ENCODE measurements around the gene SLC38A8. TPM values are rescaled to one million over a fixed set of nuclear protein-coding genes. Genes with fewer than 3 reads are reported as not detected.

Gene SLC38A8
- polyA plus RNA-seq, 5 donors = not detected

DNA sequence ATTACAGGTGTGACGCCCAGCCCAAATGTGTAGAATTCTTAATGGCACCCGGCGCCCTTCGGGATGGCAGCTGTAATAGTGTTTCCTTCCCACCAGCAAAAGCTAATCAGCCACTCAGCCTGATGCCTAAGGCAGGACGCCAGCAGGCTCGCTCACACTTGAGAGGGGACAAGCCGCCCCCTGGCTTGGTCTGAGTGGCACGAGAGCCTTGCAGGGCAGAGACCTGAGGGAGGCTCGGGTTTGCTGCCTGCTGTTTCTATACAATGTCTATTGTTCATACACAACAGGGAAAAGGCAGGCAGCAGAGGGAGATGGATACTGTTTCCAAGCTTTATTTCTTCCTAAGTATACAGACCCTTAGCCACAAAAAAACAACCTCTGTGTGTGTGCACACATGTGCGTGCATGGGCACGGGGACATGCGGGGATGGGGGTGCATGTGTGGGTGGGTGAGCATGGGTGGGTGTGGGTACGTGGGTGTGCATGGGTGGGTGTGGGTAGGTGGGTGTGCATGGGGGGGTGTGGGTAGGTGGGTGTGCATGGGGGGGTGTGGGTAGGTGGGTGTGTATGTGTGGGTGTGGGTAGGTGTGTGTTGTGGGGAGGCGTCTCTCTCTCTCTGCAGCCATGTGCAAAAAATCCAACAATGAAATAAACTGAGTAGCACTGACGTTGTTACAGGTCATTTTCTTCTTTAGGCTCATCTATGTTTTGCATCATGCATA is 10.0 kb downstream of the SLC38A8 start:
- no peak for DNase-seq

GRCh38 chr16:84031556-84031955 is 11.0 kb downstream of the SLC38A8 start:
- no peak for DNase-seq

GRCh38 chr16:84029297-84030047 is 13.1 kb downstream of the SLC38A8 start:
- no peak for DNase-seq

DNA sequence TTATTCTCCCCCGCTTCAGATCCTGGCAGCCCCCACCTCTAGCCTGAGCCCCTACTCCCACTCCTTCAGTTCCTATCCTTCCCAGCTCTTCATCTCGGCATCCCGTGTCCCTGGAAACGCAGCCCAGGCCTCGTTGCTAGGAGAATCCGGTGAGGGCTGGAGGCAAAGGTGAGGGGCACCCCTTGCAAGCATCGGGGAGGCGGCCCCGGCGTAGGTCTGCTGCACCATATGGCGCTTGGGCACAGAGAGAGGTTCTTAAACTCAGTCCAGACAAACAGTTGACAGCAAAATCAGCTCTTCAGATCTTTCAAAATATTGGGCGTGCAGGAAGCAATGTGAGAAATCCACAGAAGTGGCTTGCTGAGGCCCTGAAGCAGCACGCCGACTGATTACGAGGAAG is 15.0 kb downstream of the SLC38A8 start:
- DNase-seq = no peak

GRCh38 chr16:84026606-84027005 is 16.0 kb downstream of the SLC38A8 start:
- no peak for DNase-seq

DNA sequence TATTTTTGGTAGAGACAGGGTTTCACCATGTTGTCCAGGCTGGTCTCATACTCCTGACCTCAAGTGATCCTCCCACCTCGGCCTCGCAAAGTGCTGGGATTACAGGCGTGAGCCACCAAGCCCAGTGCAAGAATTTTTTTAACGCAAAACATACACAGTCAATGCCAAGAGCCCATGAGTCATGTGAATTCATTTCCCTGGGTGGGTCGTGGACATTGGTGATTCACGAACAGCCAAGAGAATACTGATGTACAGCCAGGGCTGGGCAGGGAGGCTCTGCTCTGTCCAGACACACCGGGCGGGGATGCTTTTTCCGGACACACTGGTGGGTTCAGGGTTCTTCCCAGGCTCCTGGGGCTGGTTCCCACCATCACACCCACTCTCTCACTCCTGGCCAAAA is 17.7 kb downstream of the SLC38A8 start:
- DNase-seq = no peak

- DNase-seq = no peak
Measured at GRCh38 chr16:84022644-84023043, 20.0 kb downstream of the SLC38A8 start.

DNA sequence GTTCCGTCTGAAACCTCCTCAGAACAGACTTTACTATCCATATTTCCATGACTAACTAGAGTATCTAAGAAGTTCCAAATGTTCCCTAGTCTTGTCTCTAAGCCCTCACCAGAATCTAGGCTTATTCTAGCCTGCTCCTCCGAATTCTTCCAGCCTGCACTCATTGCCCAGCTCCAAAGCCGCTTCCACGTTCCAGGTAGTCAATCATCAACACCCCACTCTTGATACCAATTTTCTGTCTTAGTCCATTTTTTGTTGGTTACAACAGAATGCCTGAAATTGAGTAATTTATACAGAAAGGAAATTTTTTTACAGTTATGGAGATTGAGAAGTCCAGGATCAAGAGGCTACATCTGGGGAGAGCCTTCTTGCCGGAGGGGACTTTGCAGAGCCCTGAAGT is 21.1 kb downstream of the SLC38A8 start:
- DNase-seq = no peak

DNA sequence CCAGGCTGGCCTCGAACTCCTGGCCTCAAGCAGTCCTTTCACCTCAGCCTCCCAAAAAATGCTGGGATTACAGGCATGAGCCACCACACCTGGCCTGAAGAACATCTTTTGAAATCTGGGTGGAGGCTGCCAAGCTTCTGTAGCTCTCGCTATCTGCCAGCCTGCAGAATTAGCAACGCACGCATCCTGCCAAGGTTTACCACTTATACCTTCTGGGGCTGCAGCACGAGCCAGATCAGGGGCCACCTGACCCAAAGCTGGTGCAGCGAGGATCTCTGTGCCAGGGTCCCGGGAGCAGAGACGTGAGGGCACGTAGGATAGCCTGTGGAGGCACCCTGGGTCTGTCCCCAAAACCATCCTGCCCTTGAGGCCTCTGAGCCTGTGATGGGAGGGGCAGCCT is 22.2 kb downstream of the SLC38A8 start:
- DNase-seq = no peak

DNA sequence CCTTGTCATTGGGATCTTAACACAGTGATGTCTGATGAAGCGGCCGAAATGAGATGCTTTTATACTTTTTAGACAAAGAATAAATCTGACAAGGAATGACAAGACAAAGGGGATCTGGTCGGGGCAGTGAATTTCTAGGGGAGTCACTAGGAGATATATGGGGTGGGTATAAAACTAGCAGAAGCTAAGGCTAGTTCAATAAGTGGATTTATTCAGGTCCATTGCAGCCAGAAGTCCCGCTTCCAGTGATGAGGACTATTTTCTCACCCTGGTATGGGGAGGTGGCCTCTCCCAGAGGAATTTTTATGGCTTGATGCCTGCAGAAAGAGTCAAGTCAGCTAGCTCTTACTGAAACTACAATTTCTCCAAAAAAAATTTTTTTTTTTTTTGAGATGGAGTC is 23.9 kb downstream of the SLC38A8 start:
- no peak for DNase-seq

DNA sequence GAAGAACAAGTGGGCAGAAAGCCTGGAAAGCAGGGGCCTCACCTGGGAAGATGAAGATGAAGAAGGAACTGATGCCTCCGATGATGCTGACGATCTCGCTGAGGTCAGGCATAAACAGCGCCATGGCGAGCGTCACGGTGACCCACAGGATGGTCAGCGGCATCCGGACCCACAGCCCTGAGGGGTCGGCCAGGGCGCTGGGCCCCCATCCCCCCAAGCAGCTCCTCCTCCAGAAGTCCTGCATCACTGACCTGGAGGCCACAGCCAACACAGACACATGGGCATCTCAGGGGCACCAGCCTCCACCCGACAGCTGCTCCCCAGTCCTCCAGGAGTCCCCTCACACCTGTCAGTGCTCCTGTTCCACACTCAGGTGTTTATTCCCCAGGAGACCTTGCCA is 26.1 kb downstream of the SLC38A8 start:
- no peak for DNase-seq

DNA sequence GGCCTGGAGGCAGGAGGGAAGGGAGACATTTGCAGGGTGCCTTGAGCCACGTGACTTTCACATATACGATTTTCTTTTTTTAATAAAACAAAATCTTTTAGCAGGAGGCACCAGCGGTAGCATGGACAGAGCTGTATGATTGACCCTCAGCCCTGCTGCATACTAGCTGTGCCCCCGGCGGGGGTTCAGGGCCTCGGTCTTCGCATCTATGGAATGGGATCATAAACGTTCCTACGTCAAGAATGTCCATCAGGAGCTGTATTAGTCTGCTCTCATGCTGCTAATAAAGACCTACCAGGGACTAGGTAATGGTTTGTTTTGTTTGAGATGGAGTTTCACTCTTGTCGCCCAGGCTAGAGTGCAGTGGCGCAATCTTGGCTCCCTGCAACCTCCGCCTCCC is 27.2 kb downstream of the SLC38A8 start:
- no peak for DNase-seq

- no peak for DNase-seq
Measured at GRCh38 chr16:84014570-84015327, 27.8 kb downstream of the SLC38A8 start.

DNA sequence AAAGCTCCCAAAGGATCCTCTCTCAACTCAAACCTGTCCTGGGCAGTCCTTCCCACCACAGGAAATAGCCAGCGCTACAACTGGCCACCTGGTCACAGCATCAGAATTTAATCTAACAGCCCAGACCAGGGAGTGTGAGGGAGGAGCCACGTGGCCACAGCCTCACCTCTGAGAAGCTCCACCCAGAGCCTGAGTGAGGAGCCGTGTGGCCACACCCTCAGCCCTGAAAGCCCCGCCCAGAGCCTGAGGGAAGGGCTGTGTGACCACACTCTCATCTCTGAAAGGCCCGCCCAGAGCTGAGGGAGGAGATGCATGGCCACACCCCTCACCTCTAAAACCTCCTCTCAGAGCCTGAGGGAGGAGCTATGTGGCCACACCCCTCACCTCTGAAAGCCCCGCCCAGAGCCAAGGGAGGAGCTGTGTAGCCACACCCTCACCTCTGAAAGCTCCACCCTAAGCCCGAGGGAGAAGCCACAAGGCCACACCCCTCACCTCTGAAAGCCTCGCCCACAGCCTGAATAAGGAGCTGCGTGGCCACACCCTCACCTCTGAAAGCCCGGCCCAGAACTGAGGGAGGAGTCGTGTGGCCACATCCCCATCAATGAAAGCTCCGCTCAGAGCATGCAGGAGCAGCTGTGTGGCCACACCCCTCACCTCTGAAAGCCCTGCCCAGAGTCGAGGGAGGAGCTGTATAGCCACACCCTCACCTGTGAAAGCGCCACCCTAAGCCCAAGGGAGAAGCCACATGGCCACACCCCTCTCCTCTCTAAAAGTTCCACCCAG is 28.6 kb downstream of the SLC38A8 start:
- peak; percentile 12 to 15 for DNase-seq

GRCh38 chr16:84009282-84009681 is 33.3 kb downstream of the SLC38A8 start:
- DNase-seq = no peak

GRCh38 chr16:84007965-84008364 is 34.6 kb downstream of the SLC38A8 start:
- DNase-seq = no peak

DNA sequence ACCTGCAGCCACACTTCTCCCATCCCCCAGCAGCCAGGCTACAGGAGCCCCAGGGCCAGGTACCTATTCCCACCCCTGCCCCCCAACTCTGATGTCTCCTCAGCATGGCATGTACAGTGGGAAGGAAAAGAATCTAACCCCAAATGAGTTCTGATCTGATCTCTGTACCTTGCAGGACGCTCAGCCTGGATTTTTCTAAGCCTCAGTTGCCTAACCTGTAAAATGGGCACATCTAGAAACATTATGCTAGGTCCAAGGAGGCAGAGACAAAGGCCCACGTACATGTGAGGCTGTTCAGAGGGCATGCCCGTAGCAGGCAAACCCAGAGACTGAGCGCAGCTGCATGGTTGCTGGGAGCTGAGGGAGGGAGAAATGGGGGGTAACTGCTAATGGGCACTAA is 35.1 kb downstream of the SLC38A8 start:
- DNase-seq = no peak

DNA sequence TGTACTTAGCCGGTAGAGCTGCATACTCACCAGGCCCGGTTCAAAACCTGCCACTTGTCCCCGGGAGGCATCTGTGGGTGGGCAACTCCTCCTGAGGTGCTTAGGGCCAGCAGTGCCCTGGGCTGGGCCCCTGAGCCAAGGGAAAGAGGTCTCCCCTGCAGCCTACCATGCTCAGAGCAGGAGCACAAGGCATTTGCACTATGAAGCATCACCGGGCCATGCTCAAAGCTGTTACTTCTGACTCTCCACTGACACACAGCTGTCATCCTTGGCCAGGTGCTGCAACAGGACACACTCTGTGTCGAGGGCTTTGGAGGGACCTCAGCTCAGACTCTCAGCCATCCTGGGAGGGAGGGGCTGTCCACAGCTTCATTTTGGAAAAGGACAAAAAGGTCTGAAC is 37.2 kb downstream of the SLC38A8 start:
- no peak for DNase-seq

DNA sequence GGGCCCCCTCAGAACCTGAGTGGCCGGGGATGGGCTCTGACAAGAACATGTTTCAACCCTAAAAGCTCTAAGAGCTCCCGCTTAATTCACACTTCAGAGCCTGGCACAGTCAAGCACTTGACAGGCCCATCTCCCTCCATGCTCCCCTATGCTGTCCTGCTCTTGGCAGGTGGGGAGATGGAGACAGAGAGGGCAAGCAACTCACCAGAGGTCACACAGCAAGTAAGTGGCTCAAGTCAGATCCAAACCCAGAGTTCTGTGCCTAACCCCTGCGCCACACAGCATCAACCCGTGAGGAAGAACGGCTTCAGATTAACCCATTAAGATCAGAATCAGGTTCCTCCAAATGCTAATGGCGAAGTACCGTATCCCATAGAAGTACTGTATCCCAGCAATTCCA is 38.2 kb downstream of the SLC38A8 start:
- no peak for DNase-seq

DNA sequence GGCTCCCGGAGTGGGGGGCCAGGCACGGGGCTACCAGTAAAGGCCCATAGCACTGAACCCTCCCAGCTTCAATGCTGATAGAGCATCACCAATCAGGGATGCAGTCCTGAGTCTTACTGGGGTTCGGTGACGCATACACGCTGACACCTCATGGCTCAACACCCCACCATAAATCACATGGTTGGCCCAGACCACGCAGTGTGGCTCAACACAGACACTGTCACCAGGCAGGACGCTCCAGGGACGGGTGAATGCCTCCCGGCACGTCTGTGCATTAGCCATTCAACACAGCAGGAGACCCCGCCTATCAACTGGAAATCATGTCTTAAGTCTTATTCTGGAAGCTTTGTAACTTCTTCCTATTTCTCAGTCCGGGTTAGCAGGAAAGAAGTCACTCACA is 39.6 kb downstream of the SLC38A8 start:
- DNase-seq = no peak

GRCh38 chr16:84001726-84002125 is 40.9 kb downstream of the SLC38A8 start:
- DNase-seq = no peak
